ENCODE data around the gene ABLIM2. TPM values are rescaled to one million over a fixed set of nuclear protein-coding genes. Genes with fewer than 3 reads are reported as not detected.

ABLIM2 gene
- total and polyA plus RNA-seq, 2 of the 4 experiments (the other 2 are of a cell fraction) = under 0.01 to 0.10 TPM

- H3K36me3 ChIP-seq (ENCODE audit: control insufficient read depth, insufficient read depth, low read length) = no peaks in the 10 kb centered on the region
These were observed 169.0 kb downstream of the ABLIM2 start for GRCh38 chr4:7989654-7990053.

More at GRCh38 chr4:7989654-7990053, 169.0 kb downstream of the ABLIM2 start:
- Histone ChIP-seq H3K27ac (ENCODE audit: insufficient read depth, low read length) (no peak overlapping the region), H4K5ac (ENCODE audit: low read depth, low read length) (no peak overlapping the region), H3K4ac (ENCODE audit: low read depth, low read length) (no peak overlapping the region), H3K23ac (ENCODE audit: low read depth, low read length) (no peak overlapping the region), H3K4me1 (ENCODE audit: control insufficient read depth, insufficient read depth, low read length) (peaks cover 12% of the 10 kb centered on the region), H2BK15ac (ENCODE audit: low read depth, low read length) (peak overlapping the region; percentile 70; the same call in 2 of the 3 replicates), H3K4me3 (ENCODE audit: insufficient read depth, low read depth, low read length) (no peak overlapping the region), H3K56ac (ENCODE audit: extremely low read depth, insufficient read depth, low read length) (no peak overlapping the region), H2BK5ac (ENCODE audit: low read depth, low read length, poor library complexity, severe bottlenecking) (no peak overlapping the region), H2AK9ac (replicated peaks; ENCODE audit: low read depth, low read length, poor library complexity) (peak overlapping the region; percentile 9), H2AFZ (replicated peaks; ENCODE audit: low read length, poor library complexity) (no peak overlapping the region), H3K9me3 (ENCODE audit: control insufficient read depth, insufficient read depth, low read length) (no peaks in the 10 kb centered on the region), H3K18ac (ENCODE audit: low read depth, low read length) (no peak overlapping the region), H3K9ac (ENCODE audit: low read depth, low read length) (no peak overlapping the region), H4K91ac (ENCODE audit: insufficient read depth, low read depth, low read length) (peak overlapping the region; percentile 12; the same call in 1 of the 2 replicates), H2BK20ac (ENCODE audit: low read depth, low read length) (no peak overlapping the region), H3K14ac (replicated peaks; ENCODE audit: low read depth, low read length) (no peak overlapping the region), H2AK5ac (ENCODE audit: low read depth, low read length) (no peak overlapping the region; the same call in 1 of the 2 replicates), H3K9me1 (ENCODE audit: insufficient read depth, low read length) (no peaks in the 10 kb centered on the region), H4K8ac (ENCODE audit: low read depth in 2 of 2, low read length in 2 of 2) (no peak overlapping the region), H3K4me2 (ENCODE audit: low read depth, low read length) (no peak overlapping the region), H2BK120ac (ENCODE audit: low read depth, low read length) (0 out of 2 replicates have a peak overlapping the region, but pooled peaks have one; percentile 35), H4K20me1 (ENCODE audit: insufficient read depth, low read length) (no peaks in the 10 kb centered on the region; the same call in 1 of the 2 replicates), H3K27me3 (ENCODE audit: control insufficient read depth, insufficient read depth, low read length) (peaks cover 8% of the 10 kb centered on the region), H3K79me1 (ENCODE audit: low read depth in 1 of 2, low read length in 2 of 2) (peaks cover 3 to 14% of the 10 kb centered on the region in 2 experiments; a peak in 1 of 4 replicates)
- in situ Hi-C loops (cut with MboI; ENCODE audit: low sequenced_read_pairs) (loop anchor here (10.0 kb wide), 1 partner anchor 225 kb away; no protein-coding TSS in a partner anchor), dilution Hi-C loops (cut with HindIII; ENCODE audit: low sequenced_read_pairs, unreplicated experiment) (no loop called here), intact Hi-C loops (cut with micrococcal nuclease) (loop anchor here (5.0 to 10.0 kb wide), 2 partner anchors 127 to 795 kb away; partner anchors contain the start of gene SORCS2)
- no TSS peak for BruUV-seq (replicated peaks)
- POLR2A ChIA-PET (ENCODE audit: unreplicated experiment) = no interaction called here
- ATAC-seq (ENCODE audit: low read depth) = no peak
- no peak for DNase-seq
- CTCF ChIA-PET = no interaction called here
- WGBS, 2 experiments (ENCODE audit: extremely low coverage in 2 of 2, insufficient read length in 1 of 2) = no CpG with 5 or more reads among the region's 2 CpGs
- no peak for TF ChIP-seq CHD1 (IDR thresholded peaks at IDR 0.05; ENCODE audit: low read depth, low read length)
- no peak for TF ChIP-seq MXI1 (IDR thresholded peaks at IDR 0.05; ENCODE audit: borderline replicate concordance, low read depth, low read length)
- TF ChIP-seq BHLHE40 (IDR thresholded peaks at IDR 0.05; ENCODE audit: low read depth, low read length) = no peak
- no peak for TF ChIP-seq MAFK (IDR thresholded peaks at IDR 0.05; ENCODE audit: low read depth, low read length)
